Glomerular endothelial cell (primary cell): ENCODE results near the gene DGUOK. TPM values are rescaled to one million over a fixed set of nuclear protein-coding genes. Genes with fewer than 3 reads are reported as not detected.

Experiments
- DNase-seq: peaks from one replicate; pipeline ENCODE4 v3.0.0-alpha.2; 2011; ENCODE audit warnings: low read depth, low spot score; ENCODE audit errors: extremely low read depth
- total RNA-seq: library from RNA; depleted of rRNA; stranded (reverse); fragments of >200 nt; gene quantifications from 2 replicates; pipeline ENCODE4 v1.2.3, GENCODE V29; 2015

DGUOK gene
- total RNA-seq, 1 donor from 2014 or later, result 63.0 TPM

DNA sequence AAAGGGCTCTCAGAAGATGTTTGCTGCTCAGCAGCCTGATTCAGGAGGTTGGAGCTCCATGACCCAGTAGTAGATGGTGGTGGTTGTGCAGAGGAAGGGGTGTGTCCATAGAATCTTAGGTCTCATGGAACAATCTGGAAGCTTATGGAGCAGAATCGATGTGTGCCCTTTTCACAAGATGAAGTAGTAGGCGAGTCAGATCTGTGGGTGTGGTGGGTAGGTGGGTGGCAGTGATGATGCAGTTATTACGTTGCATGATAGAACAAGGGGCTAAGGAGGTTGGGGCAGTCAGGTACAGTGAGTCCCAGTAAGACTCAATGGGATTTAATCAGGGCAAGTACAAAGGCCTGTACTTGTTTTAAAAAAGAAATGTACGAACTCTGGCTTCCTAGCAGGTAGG is 67.1 kb downstream of the DGUOK start:
- no peak for DNase-seq

DNA sequence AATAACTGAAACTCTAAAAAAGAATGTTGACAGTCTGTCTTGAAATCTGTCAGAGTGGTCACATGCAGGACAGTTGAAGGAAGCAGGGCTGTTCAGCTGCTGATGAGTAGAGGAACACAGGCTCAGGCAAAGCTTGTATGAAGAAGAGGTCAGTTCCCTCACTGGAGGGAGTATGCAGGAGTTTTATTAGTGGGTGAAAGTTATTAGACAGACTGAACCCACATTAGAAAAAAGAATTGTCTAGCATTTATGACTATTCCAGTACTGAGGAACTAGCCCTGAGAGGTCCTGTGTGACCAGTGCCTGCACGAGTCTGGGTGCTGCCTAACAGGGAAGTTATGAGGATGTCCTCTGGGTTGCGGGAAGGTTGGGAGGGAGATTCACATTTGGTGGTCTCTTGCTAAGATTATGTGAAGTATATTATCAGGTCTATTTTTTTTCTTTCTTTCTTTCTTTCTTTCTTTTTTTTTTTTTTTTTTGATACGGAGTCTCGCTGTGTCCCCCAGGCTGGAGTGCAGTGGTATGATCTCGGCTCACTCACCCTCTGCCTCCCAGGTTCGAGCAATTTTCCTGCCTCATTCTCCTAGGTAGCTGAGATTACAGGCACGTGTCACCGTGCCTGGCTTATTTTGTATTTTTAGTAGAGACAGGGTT is 67.6 kb downstream of the DGUOK start:
- DNase-seq, result no peak

DNA sequence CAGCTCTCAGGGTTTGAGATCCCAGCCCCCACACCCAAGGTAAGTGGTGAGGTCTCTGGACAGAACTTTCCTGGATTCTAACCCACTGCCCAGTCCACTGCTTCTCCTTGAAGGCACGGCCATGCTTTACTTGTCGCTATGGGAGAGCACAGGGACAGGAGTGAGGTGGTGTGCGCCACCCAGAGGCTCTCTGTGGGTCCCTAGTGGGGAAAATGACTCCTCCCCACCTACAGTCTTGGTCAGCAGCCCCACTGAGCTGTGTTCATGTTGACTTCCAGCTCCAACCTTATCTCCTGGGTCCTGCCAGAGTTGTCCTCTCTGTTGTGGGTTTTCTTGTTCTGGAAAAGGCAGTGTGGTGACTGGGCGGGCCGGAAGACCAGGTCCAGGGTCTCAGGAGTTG is 69.1 kb downstream of the DGUOK start:
- no peak for DNase-seq

DNA sequence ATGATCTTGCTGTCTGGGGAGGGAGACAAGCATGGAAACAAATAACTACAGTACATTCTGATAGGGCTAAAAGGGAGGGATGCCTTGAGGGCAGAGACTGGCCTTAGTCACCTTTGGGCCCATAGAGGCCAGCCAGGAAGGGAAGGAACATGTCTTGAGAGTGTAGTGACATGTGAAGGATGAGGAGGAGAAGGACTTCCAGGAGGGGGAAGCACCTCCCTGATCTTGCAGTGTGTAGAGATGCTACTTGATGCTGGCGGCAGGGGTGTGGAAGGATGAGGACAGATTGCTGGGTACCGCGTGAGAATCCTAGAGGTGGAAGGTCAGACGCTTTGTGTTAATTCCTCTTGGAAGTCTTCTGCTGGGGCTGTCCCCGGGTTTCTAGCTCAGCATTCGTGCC is 71.1 kb downstream of the DGUOK start:
- no peak for DNase-seq

DNA sequence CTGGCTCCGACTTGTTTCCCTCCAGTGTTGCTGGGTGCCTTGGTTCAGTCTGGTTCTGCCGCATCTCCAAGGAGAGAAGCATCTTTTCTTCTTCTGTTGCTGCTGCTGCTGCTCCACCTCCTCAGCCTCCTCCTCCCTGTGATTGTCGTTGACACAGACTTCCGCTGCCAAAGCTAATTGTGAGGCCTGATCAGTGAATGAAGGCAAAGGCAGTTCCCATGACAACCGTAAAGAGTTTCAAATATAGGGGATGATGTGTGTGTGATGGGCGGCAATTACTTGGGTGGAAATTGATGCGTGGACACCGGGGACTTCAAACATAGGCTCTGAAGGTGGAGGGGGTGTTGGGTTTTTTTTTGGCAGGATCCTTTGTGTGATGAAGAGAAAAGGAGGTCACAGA is 71.8 kb downstream of the DGUOK start:
- DNase-seq, result no peak

DNA sequence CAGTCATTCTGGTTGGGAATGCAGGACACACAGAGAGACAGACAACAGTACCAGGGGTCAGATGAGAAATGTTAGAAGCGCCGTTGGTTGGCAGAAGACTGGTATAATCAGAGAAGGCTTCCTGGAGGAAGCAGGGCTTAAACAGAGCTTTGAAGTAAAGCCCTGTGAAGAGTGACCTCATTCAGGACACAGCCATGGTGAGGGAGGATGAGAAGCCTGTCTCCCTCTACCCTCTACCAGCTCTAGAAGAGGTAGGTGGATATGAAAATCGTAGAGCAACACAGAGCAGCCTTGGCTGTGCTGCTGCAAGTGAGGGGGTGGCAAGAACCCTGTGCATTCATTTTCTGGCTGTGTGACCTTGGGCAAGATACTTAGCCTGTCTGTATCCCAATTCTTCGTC is 72.3 kb downstream of the DGUOK start:
- no peak for DNase-seq

DNA sequence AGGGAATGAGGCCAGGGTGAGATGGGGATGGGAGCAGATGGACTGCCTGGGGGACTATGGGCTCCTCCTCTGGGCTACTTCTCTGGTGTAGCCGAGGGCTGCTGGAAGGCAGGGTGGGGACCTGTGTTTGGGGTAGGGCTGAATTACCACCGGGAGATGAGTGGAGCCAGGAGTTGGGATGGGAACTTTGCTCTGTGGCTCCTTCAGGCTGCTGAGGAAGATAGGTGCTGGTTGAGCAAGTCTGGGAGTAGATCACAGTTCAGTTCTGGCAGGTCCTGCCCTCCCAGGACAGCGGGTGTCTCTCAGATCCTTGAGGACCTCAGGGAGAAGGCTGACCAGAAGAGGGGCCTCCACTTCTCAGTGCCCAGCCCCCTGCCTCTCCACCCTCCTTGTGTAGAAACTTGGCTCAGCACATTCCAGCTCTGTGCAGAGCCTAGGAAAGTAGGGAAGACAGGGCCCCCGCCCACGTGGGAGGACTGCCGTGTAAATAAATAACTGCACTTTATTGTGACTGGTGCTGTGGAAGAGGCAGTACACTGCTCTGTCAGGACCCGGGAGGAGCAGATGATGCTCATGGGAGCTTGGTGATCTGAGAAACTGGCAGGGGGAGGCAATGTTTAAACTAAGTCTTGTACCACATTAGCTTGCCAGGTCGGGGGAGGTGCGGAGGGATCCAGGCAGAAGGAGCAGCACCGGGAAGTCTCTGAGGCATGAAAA is 73.4 kb downstream of the DGUOK start:
- no peak for DNase-seq

DNA sequence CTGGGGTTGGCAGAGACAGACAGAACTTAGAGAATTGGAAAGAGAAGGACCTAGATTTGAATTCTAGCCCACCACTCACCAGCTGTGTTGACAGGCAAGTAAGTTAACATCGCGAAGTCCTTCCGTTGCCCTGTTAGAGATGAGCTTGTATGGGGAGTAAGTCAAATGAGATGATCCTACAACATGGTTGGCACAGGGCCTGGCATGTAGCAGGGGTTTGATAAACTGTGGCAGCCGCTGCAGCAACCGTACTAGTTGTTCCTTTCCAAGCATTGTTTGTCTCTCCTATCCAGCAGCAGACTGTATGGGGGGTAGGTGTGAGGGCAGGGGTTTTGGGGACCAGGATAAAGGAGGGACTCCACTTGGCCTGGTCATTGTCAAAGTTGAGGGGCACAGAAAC is 74.0 kb downstream of the DGUOK start:
- DNase-seq, result no peak

DNA sequence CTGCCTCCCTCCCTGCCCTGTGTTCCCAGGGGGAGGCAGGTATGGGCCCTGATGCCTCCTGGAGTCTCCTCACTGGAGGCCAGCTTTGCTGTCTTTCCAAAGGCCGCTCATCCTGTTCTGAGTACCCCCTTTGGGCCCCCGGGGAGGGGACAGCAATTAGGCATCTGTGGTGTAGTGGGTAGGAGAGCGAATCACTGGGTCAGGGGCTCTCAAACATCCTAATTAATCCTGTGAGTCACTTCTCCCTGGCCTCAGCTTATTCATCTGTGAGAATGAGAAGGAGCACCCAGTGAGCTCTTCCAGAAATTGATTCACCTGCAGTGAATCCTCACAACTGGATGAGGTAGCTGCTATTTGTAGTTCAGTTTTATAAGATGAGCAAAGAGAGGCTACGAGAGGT is 74.4 kb downstream of the DGUOK start:
- no peak for DNase-seq

DNA sequence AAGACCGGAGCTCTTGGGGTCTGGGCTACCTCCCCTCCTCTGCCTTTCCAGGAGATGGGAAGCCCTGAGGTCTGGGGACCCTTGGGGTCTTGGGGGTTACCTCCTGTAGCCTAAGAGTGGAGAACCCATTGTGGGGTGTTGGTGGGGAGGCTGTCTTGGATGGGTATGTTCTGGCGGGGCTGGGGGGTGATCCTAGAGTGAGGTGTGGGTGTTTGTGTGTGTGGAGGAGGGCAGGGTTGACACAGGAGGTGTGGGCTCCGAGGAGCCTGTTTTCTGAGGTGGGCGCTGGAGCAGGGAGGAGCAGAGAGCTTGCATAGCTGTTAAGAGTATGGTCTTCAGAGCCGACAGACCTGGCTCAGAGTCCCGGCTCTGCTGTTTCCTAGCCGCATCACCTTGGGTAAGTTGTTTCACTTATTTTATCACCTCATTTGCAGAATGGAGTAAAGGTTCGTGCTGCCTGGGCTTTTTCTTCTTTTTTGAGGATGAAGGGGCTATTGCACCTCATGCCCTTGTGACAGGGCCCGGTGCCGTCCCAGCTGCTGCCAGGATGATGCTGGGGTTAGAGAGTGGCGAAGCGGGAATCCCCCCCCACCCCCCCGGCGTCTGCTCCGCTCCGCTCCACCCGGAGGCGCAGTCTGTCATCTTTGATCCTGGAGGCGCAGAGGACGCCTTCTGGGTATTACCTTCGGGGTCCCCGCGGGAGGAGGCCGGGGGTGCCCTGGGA is 75.3 kb downstream of the DGUOK start:
- DNase-seq, result no peak

DNA sequence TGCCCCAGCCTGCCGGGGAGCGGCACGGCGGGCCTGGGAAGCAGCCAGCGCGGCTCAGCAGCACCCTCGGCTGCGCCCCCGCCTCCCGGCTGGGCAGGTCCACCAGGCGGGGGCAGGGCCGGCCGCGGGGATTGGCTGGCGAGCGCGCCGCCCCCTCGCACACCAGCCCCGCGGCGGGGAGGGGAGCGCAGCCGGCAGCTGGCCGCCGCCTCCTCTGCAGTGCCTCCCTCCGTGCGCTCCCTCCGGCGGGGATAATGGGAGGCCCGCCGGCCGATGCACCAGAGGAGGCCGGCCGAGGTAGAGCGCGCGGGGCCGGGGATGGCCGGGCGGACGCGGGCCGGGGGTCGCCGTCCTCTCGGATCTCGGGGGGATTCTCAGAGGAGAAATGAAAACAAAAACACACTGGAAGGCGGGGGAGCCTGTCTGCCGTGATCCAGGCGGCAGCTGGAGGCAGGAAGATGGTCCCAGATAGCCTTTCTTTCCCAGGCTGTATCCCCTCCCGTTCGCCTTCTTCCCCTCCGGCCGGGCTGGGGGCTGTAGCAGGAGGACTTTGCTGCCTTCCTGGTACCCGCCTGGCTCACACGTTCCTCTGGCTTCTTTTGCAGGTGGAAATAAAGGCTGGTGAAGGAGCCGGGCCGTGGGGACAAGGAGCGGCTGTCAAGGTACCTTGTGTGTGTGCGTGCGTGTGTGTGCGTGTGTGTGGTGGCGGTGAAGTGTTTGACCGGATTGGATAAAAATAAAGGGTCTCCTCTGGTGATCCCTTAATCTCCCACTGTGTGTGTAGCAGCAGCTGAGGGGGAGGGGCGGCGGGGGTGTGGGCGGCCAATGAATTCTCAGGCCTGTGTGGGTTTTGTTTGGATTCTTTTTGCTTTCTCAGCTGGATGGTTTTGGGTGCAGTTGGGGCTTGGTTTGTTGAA is 76.1 kb downstream of the DGUOK start:
- no peak for DNase-seq

DNA sequence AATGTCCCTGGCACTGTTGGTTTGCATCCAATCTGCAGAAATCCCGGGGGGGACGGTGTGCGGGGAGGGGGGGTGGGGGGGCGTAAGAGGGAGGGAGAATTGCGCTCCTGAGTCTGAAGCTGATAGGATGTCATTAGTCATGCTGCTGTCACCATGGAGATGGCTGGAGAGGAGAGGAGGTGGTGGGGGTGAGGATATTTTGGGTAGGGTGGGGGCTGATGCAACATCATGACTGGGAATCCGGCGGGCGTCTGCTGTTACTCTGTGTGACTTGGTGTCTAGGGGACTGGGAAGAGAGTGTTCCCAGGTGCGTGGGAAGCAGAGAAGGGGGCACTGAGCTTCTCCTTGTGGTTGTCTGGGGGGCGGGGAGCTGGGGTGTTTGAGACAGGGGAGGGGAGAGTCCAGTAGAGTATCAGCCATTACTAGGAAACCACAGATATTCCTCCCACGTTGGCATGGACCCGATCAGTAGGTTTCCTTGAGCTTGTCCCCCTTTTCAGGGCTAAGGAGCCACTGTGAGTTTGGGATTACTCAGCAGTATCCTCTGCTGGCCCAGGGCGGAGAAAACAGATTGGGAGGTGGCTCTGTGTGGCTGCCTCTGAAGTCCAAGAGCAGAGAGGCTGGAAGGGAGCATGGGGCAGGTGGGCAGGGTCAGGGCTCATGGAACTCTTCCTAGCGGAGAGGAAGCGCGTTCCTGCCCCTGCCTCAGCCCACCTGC is 77.0 kb downstream of the DGUOK start:
- no peak for DNase-seq

DNA sequence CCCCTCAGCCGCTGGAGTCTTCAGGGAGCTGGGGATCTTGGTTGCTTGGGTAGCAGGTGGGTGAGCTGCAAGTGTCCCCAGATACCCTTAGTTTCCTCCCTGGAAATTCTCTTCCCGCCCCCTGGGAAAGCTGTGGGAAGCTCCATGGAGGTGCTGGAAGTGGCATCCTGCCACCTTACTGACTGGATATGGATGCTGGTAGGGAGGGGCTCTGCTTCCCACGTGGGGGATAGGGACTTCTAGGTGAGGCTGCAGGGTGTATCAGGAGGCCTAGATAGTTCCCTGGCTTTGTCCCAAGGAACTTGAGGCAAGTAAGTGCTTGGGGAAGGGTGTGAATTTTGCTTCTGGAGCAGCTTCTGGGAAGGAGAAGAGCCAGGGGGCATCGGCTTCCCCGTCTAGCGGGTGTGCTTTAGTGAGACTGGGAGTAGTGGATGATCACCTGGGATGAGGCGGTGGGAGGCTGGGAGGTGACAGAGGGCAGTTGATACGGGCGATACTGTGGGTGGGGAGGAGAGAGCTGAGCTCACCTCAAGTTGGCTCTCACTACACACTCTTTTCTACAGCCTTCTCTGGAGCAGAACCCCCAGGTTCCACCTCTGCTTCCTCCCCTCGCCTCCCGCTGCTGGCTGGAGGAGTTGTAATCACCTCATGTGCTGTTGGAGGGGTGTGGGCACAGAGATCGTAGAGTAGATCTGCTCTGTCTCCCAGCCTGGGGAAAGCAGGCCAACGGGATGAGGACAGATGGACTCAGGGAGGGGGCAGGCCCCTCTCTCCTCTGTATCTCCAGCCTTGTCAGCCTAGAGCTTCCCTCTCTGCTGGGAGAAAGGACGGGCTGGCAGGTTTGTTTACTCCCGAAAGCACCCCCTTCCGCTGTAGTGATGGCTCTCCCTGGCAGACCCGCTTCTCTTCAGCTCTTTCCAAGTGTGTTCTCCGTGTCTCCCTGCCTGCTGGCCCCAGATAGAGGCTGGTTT is 77.8 kb downstream of the DGUOK start:
- no peak for DNase-seq

DNA sequence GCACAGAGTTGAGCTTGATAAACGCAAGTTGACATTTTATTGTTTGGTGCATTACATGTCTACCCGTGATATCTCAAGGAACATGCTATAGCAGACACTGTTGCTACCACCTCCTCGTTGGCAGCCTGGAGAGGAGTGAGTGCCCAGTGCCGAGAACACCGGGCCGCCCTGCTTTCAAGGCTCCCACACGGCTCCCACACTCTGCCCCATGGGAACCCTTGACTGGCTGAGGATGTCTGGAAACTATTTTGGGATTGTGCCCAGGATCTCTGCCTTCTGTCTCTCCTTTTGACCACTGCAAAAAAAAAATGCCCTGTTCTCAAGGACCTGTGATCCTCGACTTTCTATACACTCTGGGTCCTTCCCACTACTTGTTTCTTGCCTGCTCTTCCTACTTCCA is 79.1 kb downstream of the DGUOK start:
- no peak for DNase-seq

DNA sequence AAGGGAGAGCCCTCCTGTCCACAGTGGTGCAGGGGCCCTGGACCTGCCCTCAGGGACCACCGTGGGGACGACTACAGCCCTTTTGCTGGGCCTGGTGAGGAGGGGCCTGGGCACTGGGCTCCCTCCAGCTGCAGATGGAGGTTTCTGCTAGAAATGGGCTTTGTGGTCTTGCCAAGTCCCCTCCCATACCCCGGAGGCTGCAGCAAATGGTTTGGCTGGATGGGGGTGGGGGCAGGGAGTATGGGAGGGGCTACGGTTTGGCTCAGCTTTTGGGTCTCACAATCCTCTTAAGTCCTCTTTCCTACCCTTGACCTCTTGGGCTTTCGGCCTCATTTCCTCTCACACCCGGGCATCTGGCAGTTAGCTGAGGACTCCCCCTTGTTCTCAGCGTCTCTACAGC is 79.8 kb downstream of the DGUOK start:
- DNase-seq, result no peak

DNA sequence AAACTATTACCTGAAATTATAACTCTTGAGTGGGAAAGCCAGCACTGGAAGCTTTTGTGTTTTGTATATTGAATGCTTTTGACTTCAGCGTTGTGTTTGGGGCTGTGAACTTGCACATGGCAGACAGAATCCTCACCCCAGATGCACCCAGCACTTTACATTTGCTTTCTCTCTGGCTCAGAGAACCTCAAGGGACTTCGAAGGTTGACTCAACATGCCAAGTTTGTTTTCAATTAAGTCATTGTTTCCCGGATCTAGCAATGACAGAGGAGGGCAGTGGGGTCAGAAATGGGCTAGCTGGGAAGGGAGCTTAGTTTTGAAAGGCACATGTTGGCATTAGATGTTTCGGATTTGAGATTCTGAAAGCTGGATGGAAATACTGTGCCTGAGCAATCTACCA is 80.4 kb downstream of the DGUOK start:
- no peak for DNase-seq

DNA sequence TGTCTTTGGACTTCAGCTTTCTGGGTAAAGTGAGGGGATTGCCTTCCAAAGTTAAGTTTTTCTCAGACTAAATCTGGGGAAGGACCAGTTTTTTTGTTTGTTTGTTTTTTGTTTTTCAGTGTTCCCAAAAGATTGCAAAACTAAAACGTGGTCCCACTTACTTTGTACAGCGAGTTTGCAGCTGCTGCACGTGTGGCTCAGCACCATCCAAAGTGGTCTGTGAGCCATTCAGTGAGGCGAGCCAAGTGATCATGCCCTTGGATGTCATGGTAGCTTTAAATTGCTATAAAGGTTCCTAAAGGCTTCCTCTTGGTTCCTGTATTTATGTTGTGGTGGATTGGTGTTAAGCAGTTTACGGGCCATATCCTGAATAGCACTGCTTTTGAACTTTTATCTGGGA is 81.0 kb downstream of the DGUOK start:
- no peak for DNase-seq
